GM12865 (cell line): ENCODE results near the gene FAM3D.
"Not testable (repeated sequence)": the region's sequence is repeated elsewhere in the genome, so short reads cannot be mapped to it uniquely, and the experiment has no call there.

Source experiments
- DNase-seq: peaks from one replicate; pipeline ENCODE4 v3.0.0; 2010; ENCODE audit warnings: low read depth
- H3K4me3 ChIP-seq: 2 replicates; pipeline ENCODE4 v1.5.1; 2011; ENCODE audit warnings: mild to moderate bottlenecking, low read depth, low read length, control low read depth
- TF ChIP-seq, protein P1 (sequence below): IDR thresholded peaks from 2 replicates; pipeline ENCODE4 v1.5.1; 2011; ENCODE audit warnings: low read length, control low read depth, low read depth, inconsistent platforms; ENCODE audit not compliant: insufficient read depth; ENCODE audit errors: missing control alignments

The FAM3D gene

DNA sequence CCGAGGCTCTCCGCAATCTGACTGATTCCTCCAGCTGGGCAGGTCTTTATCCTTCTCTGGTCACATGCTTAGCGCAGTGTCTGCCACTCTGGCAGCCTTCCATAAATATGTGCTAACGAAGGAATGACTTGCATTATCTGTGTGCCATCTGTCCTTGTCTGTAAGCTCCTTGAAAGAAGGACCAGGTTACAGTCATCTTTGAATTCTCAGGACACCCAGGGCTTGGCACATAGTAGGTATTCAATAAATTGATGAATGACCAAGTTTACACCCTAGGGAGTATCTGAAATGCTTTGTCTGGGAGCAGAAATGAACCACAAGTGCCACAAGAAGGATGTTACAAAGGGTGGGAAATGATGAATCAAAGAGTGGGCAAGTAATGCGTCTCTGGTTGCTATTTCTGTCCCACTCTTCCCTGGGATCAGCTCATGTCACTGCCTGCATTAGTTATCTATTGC, 16.5 kb upstream of the FAM3D start:
- DNase-seq: no peak
- no peak overlapping the region for H3K4me3 ChIP-seq
- TF ChIP-seq, protein P1, sequence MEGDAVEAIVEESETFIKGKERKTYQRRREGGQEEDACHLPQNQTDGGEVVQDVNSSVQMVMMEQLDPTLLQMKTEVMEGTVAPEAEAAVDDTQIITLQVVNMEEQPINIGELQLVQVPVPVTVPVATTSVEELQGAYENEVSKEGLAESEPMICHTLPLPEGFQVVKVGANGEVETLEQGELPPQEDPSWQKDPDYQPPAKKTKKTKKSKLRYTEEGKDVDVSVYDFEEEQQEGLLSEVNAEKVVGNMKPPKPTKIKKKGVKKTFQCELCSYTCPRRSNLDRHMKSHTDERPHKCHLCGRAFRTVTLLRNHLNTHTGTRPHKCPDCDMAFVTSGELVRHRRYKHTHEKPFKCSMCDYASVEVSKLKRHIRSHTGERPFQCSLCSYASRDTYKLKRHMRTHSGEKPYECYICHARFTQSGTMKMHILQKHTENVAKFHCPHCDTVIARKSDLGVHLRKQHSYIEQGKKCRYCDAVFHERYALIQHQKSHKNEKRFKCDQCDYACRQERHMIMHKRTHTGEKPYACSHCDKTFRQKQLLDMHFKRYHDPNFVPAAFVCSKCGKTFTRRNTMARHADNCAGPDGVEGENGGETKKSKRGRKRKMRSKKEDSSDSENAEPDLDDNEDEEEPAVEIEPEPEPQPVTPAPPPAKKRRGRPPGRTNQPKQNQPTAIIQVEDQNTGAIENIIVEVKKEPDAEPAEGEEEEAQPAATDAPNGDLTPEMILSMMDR: no peak

DNA sequence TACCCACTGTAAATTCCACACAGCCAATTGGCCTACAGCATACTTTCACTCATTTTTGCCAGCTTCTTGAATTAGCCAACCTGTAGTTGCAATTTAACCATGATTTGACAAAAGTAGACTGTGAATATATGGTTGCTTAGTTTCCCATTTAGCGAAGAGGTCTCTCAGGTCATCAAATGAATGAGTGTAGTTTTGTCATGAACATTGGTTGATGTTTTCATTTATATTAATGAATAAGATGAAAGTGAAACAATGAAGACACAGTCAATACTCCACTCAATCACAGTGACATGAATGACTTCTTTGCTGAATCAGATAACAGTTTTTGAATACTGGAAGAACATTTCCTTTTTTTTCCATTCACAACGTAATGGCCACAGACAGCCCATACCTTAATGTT, 15.3 kb upstream of the FAM3D start:
- DNase-seq: no peak
- no peak overlapping the region for H3K4me3 ChIP-seq
- TF ChIP-seq, protein P1: no peak

DNA sequence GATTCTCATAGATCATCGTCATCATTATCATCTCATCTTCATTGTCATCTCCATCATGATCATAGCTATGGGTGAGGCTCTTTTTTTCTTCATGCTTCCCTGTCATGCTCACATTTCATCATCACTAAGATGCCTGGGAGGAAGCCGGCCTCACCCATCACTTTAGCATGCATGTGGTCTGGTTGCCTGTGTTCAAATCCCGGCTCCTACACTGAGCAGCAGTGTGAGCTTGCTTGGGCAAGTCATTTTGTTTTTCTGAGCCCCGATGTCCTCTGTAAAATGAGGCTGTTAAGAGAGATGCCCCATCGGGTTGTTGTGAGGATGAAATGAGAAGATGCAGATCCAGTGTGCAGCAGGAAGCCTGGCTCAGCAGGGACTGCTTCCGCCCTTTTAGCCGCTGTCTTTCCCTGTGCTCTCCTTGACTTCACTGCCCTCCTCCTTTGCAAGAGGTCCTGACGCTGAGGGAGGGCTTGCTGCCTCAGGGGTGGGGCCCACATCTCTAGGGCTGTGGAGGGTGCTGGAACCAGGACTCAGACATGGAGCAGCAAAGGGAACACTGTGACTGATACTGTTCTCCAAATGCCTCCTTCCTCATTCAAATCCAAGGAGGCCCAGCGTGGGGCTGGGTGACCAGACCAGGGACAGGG, 14.4 kb upstream of the FAM3D start:
- no peak overlapping the region for H3K4me3 ChIP-seq
- TF ChIP-seq, protein P1: no peak
- DNase-seq: no peak

DNA sequence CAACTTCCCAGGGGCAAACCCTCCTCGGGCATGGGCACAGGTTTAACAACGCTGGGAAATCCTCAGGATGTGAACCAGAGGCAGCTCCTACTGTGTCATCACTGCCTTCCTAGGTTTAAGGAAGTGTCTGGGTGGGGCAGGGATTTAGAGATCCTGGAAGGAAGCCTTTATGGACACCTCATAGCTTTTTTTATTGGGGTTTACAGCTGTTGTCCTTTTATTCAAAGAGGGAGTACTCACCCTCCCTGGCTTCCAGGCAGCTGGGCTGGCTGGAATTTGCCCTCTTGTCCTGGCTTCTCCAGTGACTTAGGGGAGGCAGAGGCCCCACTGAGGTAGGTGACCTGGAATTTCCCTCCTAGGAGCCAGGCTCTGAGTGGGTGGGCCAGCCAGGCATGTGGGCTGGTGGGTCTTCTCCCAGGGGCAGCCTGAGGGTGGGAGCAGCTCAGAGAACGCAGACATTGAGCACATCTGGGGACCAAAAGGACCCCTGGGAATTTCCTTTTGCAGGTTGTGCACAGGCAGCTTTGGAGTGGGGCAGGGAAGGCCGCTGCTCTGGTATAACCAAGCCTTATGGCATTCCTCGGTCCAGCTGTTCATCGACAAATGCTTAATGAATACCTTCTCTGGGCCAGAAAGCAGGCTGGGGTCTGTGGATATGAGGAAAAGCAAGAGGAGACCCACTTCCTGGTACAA, 13.5 kb upstream of the FAM3D start:
- no peak for DNase-seq
- TF ChIP-seq, protein P1: no peak
- no peak overlapping the region for H3K4me3 ChIP-seq

DNA sequence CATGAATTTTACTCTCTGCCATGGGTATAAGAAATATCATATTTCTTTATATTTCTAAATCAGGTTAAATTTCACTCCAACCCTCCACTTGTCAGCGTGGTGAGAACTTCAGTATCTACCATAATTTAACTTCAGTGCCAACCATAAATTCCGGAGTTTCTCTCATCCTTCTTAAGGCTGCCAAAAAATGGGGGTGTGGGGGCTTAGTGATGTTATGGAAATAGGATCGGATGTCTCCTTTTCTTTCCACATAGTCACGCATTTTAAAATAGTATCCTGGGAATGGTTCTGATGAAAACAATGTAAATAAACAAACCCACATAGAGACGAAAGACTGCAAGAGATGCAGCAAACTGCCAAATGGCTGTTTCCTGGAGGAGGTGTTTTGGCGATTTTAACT, 12.9 kb upstream of the FAM3D start:
- DNase-seq: no peak
- TF ChIP-seq, protein P1: no peak
- no peak overlapping the region for H3K4me3 ChIP-seq

DNA sequence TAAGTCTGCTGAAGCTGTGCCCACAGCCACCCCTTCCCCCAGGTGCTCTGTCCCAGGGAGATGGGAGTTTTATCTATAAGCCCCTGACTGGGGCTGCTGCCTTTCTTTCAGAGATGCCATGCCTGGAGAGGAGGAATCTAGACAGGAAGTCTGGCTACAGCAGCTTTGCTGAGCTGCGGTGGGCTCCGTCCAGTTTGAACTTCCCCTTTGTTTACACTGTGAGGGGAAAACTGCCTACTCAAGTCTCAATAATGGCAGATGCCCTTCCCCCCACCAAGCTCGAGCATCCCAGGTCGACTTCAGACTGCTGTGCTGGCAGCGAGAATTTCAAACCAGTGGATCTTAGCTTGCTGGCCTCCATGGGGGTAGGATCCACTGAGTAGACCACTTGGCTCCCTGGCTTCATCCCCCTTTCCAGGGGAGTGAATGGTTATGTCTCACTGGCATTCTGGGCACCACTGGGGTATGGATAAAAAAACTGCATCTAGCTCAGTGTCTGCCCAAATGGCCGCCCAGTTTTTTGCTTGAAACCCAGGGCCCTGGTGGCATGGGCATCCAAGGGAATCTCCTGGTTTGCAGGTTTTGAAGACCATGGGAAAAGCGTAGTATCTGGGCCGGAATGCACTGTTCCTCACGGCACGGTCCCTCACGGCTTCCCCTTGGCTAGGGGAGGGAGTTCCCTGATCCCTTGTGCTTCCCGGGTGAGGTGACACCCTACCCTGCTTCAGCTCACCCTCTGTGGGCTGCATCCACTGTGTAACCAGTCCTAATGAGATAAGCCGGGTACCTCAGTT, 11.8 kb upstream of the FAM3D start:
- H3K4me3 ChIP-seq, DNase-seq: not testable (repeated sequence)

DNA sequence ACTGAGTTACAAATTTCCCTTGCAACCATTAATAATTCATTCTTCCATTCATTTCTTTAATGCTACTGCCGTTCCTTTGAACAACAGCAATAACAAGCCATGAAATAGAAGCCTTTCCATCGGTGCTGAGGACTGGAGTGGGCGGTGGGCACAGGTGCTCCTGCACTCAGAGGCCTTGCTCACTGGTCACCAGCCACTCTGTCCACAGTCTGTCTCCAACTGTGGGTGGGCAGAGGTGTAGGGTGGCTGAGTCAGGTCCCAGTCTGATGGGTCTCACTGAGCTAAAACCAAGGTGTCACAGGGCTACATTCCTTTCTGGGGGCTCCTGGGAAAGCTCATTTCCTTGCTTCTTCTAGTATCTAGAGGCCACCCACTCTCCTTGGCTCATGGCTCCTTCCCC, 6.3 kb upstream of the FAM3D start:
- no peak overlapping the region for H3K4me3 ChIP-seq
- TF ChIP-seq, protein P1: no peak

More for the DNA sequence above, 6.3 kb upstream of the FAM3D start:
- DNase-seq: no peak
